NAMALWA (cell line): ENCODE results near the gene TRIM17.
"Not testable (repeated sequence)": the region's sequence is repeated elsewhere in the genome, so short reads cannot be mapped to it uniquely, and the experiment has no call there.

ENCODE experiments used
- DNase-seq: peaks from one replicate; pipeline ENCODE4 v3.0.0-alpha.2; 2015; ENCODE audit warnings: low spot score

The TRIM17 gene

GRCh38 chr1:228448372-228448771 is 31.7 kb upstream of the TRIM17 start:
- DNase-seq: no peak

GRCh38 chr1:228446852-228447251 is 30.2 kb upstream of the TRIM17 start:
- no peak for DNase-seq

GRCh38 chr1:228445843-228446650 is 29.4 kb upstream of the TRIM17 start:
- no peak for DNase-seq

GRCh38 chr1:228445490-228445842 is 28.8 kb upstream of the TRIM17 start:
- no peak for DNase-seq

GRCh38 chr1:228443395-228443794 is 26.7 kb upstream of the TRIM17 start:
- DNase-seq: no peak

GRCh38 chr1:228440761-228441500 is 24.3 kb upstream of the TRIM17 start:
- DNase-seq: no peak

- DNase-seq: no peak
Observed at GRCh38 chr1:228438266-228438665, 21.6 kb upstream of the TRIM17 start.

GRCh38 chr1:228437424-228437962 is 20.8 kb upstream of the TRIM17 start:
- DNase-seq: no peak

GRCh38 chr1:228434689-228435088 is 18.0 kb upstream of the TRIM17 start:
- DNase-seq: peak; percentile 57

GRCh38 chr1:228433337-228434053 is 16.8 kb upstream of the TRIM17 start:
- DNase-seq: not testable (repeated sequence)

- no peak for DNase-seq
Observed at GRCh38 chr1:228430243-228430642, 13.6 kb upstream of the TRIM17 start.

- DNase-seq: no peak
Observed at GRCh38 chr1:228429698-228430097, 13.0 kb upstream of the TRIM17 start.

GRCh38 chr1:228429007-228429406 is 12.3 kb upstream of the TRIM17 start:
- no peak for DNase-seq

GRCh38 chr1:228428412-228428811 is 11.8 kb upstream of the TRIM17 start:
- no peak for DNase-seq

GRCh38 chr1:228426518-228427175 is 10.0 kb upstream of the TRIM17 start:
- no peak for DNase-seq

GRCh38 chr1:228424685-228425660 is 8.3 kb upstream of the TRIM17 start:
- DNase-seq: no peak

- DNase-seq: no peak
Observed at GRCh38 chr1:228423404-228424053, 6.9 kb upstream of the TRIM17 start.

GRCh38 chr1:228420968-228421826 is 4.5 kb upstream of the TRIM17 start:
- no peak for DNase-seq

- DNase-seq: no peak
Observed at GRCh38 chr1:228417483-228418203, 982 bp upstream of the TRIM17 start.
